ENCODE data around the gene FAM50A.
"Not testable (repeated sequence)": the region's sequence is repeated elsewhere in the genome, so short reads cannot be mapped to it uniquely, and the experiment has no call there.

FAM50A gene

GRCh38 chrX:154486052-154486395, 42.1 kb downstream of the FAM50A start:
- DNase-seq, result no peak

GRCh38 chrX:154486396-154487207, 42.7 kb downstream of the FAM50A start, which contains the start of gene UBL4A:
Gene UBL4A, minus strand, starts transcription at chrX:154486615. Its CDS starts 31 bp downstream, at chrX:154486584.
- peak in 1 of 2 experiments; percentile 24 for DNase-seq

- DNase-seq, result no peak
These were observed 43.8 kb downstream of the FAM50A start for GRCh38 chrX:154487518-154488290.

- DNase-seq, result no peak
These were observed 44.6 kb downstream of the FAM50A start for GRCh38 chrX:154488336-154489075.

- no peak for DNase-seq
These were observed 45.2 kb downstream of the FAM50A start for GRCh38 chrX:154489182-154489581.

- DNase-seq, result no peak
These were observed 46.1 kb downstream of the FAM50A start for GRCh38 chrX:154490021-154490413.

- peak; percentile 80 to 86 for DNase-seq
These were observed 46.6 kb downstream of the FAM50A start, which contains the start of gene SLC10A3 for GRCh38 chrX:154490414-154491083. Gene SLC10A3, minus strand, starts transcription at chrX:154490629. Its CDS starts 1,689 bp downstream, at chrX:154488940.

GRCh38 chrX:154494715-154495114, 50.8 kb downstream of the FAM50A start:
- DNase-seq, result no peak

GRCh38 chrX:154495472-154495922, 51.6 kb downstream of the FAM50A start:
- no peak for DNase-seq

GRCh38 chrX:154496591-154497137, 52.7 kb downstream of the FAM50A start:
- DNase-seq, result not testable (repeated sequence)
